ENCODE results near the gene LMF2. TPM values are rescaled to one million over a fixed set of nuclear protein-coding genes. Genes with fewer than 3 reads are reported as not detected.
A peak's percentile ranks its signal among the peaks of the same experiment; 100 is the strongest.

LMF2 gene
- total and polyA plus RNA-seq, 2 of the 8 experiments (the other 6 are each of a cell fraction or from before 2014, with no cell fraction given) = 34.3 to 62.9 TPM

DNA sequence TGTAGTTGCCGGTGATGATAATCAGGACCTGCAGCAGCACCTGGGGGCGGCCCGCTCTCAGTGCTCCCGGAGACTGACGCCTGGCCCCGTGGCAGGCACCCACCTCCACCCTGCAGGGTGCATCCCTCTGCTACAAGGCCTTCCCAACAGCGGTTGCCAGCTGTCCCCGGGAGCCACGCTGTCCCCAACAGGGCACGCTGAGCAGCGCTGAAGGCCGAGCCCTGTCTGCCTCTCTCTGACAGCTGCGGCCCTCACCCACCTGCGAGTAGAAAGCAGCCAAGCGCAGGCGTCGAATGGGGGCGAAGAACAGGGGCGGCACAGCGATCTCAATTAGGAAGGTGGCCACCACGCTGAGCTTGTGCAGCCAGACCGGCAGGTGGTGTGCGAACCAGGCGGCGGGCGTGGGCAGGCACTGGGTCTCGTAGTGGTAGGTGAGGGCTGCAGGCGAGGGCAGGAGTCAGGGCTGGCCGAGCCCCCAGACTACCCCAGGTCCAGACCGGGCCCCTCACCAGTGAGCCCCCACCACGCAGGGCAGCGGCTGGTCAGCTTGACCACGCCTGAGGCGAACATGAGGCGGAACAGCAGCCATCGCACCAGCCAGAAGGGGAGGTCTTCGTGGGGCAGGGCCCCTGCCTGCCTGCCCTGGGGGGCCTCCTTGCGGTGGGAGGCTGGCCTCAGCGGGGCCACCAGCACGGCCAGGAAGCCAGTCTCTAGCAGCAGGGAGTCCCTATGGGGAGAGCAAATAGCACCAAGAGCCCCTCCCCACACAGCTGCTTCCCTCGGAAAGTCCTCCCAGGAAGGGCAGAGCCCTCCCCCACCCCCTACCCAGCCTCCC is 1.5 kb downstream of the LMF2 start:
- H3K14ac ChIP-seq (ENCODE audit: insufficient read length) = no peak overlapping the region
- peaks cover 2 to 8% (median 5%) of the 10 kb centered on the region in 4 experiments for H3K4me1 ChIP-seq (replicated peaks in 1 of 4; ENCODE audit: control insufficient read depth in 3 of 4, insufficient read depth in 4 of 4, low read length in 3 of 4)
- H3K9ac ChIP-seq (replicated peaks in 1 of 4; ENCODE audit: extremely low read depth in 1 of 4, low read depth in 3 of 4, low read length in 3 of 4) = no peak overlapping the region
- H3K18ac ChIP-seq (ENCODE audit: extremely low read depth, low read length) = no peak overlapping the region
- peaks cover 9% of the 10 kb centered on the region; the same call in 1 of the 2 replicates for H3K79me1 ChIP-seq (ENCODE audit: low read depth, low read length)
- ChIA-PET CTCF (ENCODE audit: partially characterized antibody) (interaction anchor here (0.8 to 2.7 kb wide), 4 partner anchors 9 to 21 kb away, joined by 3 to 22 read pairs (median 4); no protein-coding TSS in a partner anchor), POLR2A (ENCODE audit: partially characterized antibody) (interaction anchor here (0.9 to 2.7 kb wide), 3 partner anchors 8 to 24 kb away, joined by 3 to 17 read pairs (median 3); partner anchors contain the start of genes ADM2 and MIOX)
- no peak overlapping the region for H4K5ac ChIP-seq (ENCODE audit: insufficient read length, low read depth, low read length)
- no peak overlapping the region for H3K23ac ChIP-seq (ENCODE audit: insufficient read length)
- no peak overlapping the region for H4K91ac ChIP-seq (replicated peaks; ENCODE audit: insufficient read length, low read length)
- no peak for FAIRE-seq
- H2BK5ac ChIP-seq (ENCODE audit: low read depth, low read length) = no peak overlapping the region
- H4K8ac ChIP-seq (ENCODE audit: extremely low read depth, insufficient read depth, low read length) = peak overlapping the region; percentile 11; the same call in 1 of the 2 replicates
- 92% methylated on average over 37 of the region's 41 CpGs; no CpG with 5 or more reads in 1 of the 2 experiments for WGBS, 2 experiments (ENCODE audit: extremely low coverage in 1 of 2, insufficient coverage in 1 of 2, insufficient read length in 1 of 2, insufficient replicate concordance in 2 of 2, low coverage in 1 of 2, low lambda C conversion rate in 2 of 2, missing lambda C conversion rate in 1 of 2)
- H2AFZ ChIP-seq (ENCODE audit: low read length) = no peak overlapping the region
- H2BK12ac ChIP-seq (ENCODE audit: low read depth, low read length) = no peak overlapping the region
- H3K56ac ChIP-seq (replicated peaks; ENCODE audit: insufficient read length, low read depth, low read length) = no peak overlapping the region
- peaks cover 0 to 18% of the 10 kb centered on the region in 2 experiments; a peak in 2 of 4 replicates for H3K79me2 ChIP-seq (ENCODE audit: control insufficient read depth in 1 of 2, insufficient read depth in 2 of 2, low read length in 2 of 2)
- H3K27me3 ChIP-seq (replicated peaks in 1 of 4; ENCODE audit: control insufficient read depth in 3 of 4, extremely low read depth in 1 of 4, insufficient read depth in 3 of 4, low read length in 3 of 4) = no peaks in the 10 kb centered on the region
- no peak overlapping the region for H2AK5ac ChIP-seq (ENCODE audit: low read depth, low read length)
- no peak overlapping the region for H2BK20ac ChIP-seq (ENCODE audit: low read length)
- H3K4me2 ChIP-seq (ENCODE audit: insufficient read depth in 1 of 2, low read depth in 2 of 2, low read length in 2 of 2) = peak overlapping the region in 1 of 2 experiments; percentile 65; a peak in 1 of 4 replicates
- H4K20me1 ChIP-seq (replicated peaks in 1 of 2; ENCODE audit: control insufficient read depth in 1 of 2, insufficient read depth in 2 of 2, low read length in 2 of 2) = peaks cover 0 to 18% of the 10 kb centered on the region in 2 experiments
- no peak for DNase-seq (ENCODE audit: low read depth in 1 of 2, low spot score in 2 of 2)
- H3K27ac ChIP-seq (ENCODE audit: low read depth, low read length) = no peak overlapping the region
- no peak overlapping the region for H3K4ac ChIP-seq (replicated peaks; ENCODE audit: insufficient read length, low read depth, low read length)
- H2BK15ac ChIP-seq (ENCODE audit: low read length) = no peak overlapping the region
- H3K4me3 ChIP-seq (ENCODE audit: extremely low read depth in 1 of 4, insufficient read depth in 2 of 4, low read depth in 3 of 4, low read length in 4 of 4) = peak overlapping the region in 1 of 4 experiments; percentile 100; a peak in 1 of 8 replicates
- H2BK120ac ChIP-seq (replicated peaks; ENCODE audit: low read depth, low read length) = no peak overlapping the region
- H3K23me2 ChIP-seq (ENCODE audit: low read depth, low read length) = peaks cover 11% of the 10 kb centered on the region; the same call in 1 of the 2 replicates
- no peaks in the 10 kb centered on the region for H3K9me3 ChIP-seq (ENCODE audit: insufficient read depth in 2 of 2, low read depth in 1 of 2, low read length in 1 of 2)
- peaks cover 0 to 15% (median 0%) of the 10 kb centered on the region in 4 experiments; a peak in 3 of 8 replicates for H3K36me3 ChIP-seq (ENCODE audit: control insufficient read depth in 2 of 4, insufficient read depth in 4 of 4, low read length in 3 of 4)
- no peak for TF ChIP-seq POLR2A (IDR thresholded peaks at IDR 0.05; ENCODE audit: control extremely low read depth in 1 of 2, low read depth in 2 of 2, low read length in 2 of 2)
- no peak for TF ChIP-seq CBX8 (IDR thresholded peaks at IDR 0.05; ENCODE audit: borderline replicate concordance, low read depth, low read length)
- no peak for TF ChIP-seq RAD21 (IDR thresholded peaks at IDR 0.05 in 1 of 2, conservative IDR thresholded peaks at IDR 0.05 in 1 of 2; ENCODE audit: low read depth in 2 of 2, low read length in 2 of 2)
- TF ChIP-seq RFX5 (IDR thresholded peaks at IDR 0.05; ENCODE audit: borderline replicate concordance, low read depth, low read length) = no peak
- TF ChIP-seq JUND (IDR thresholded peaks at IDR 0.05; ENCODE audit: low read length) = no peak
- no peak for TF ChIP-seq RXRA (IDR thresholded peaks at IDR 0.05; ENCODE audit: insufficient read depth, low read depth, low read length)
- TF ChIP-seq, protein P1, sequence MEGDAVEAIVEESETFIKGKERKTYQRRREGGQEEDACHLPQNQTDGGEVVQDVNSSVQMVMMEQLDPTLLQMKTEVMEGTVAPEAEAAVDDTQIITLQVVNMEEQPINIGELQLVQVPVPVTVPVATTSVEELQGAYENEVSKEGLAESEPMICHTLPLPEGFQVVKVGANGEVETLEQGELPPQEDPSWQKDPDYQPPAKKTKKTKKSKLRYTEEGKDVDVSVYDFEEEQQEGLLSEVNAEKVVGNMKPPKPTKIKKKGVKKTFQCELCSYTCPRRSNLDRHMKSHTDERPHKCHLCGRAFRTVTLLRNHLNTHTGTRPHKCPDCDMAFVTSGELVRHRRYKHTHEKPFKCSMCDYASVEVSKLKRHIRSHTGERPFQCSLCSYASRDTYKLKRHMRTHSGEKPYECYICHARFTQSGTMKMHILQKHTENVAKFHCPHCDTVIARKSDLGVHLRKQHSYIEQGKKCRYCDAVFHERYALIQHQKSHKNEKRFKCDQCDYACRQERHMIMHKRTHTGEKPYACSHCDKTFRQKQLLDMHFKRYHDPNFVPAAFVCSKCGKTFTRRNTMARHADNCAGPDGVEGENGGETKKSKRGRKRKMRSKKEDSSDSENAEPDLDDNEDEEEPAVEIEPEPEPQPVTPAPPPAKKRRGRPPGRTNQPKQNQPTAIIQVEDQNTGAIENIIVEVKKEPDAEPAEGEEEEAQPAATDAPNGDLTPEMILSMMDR (IDR thresholded peaks at IDR 0.05; ENCODE audit: control extremely low read depth in 1 of 3, insufficient read depth in 1 of 3, low read depth in 1 of 3, low read length in 3 of 3) = no peak
- no peak for TF ChIP-seq NANOG (IDR thresholded peaks at IDR 0.05; ENCODE audit: insufficient read depth, low read depth, low read length, poor library complexity, severe bottlenecking)

Measured in H1 (cell line).